Measurements from ENCODE around the gene NMT1.

The NMT1 gene

GRCh38 chr17:45060797-45061605 is at the start of gene NMT1:
NMT1 (plus strand) TSS chr17:45061317; CDS start chr17:45061330, 13 bp downstream.
- H3K27ac ChIP-seq, result peak within 1 kb of the TSS; percentile 86
- TF ChIP-seq CTCF (conservative IDR thresholded peaks at IDR 0.05), result no peak
- peak; percentile 95 for TF ChIP-seq ZFX (IDR thresholded peaks at IDR 0.05)

GRCh38 chr17:45011767-45012166 is 49.4 kb upstream of the NMT1 start:
- no peak overlapping the region for H3K27ac ChIP-seq
- TF ChIP-seq CTCF (conservative IDR thresholded peaks at IDR 0.05), result no peak
- TF ChIP-seq ZFX (IDR thresholded peaks at IDR 0.05), result no peak

GRCh38 chr17:45013021-45013997 is 47.8 kb upstream of the NMT1 start:
- TF ChIP-seq ZFX (IDR thresholded peaks at IDR 0.05) (no peak), CTCF (conservative IDR thresholded peaks at IDR 0.05) (no peak)
- H3K27ac ChIP-seq, result no peak overlapping the region

- TF ChIP-seq ZFX (IDR thresholded peaks at IDR 0.05) (no peak), CTCF (conservative IDR thresholded peaks at IDR 0.05) (no peak)
- no peak overlapping the region for H3K27ac ChIP-seq
Observed at GRCh38 chr17:45016237-45016636, 44.9 kb upstream of the NMT1 start.

- TF ChIP-seq CTCF (conservative IDR thresholded peaks at IDR 0.05), result no peak; the same call in 1 of the 2 replicates
- TF ChIP-seq ZFX (IDR thresholded peaks at IDR 0.05), result no peak
- H3K27ac ChIP-seq, result no peak overlapping the region
Observed at GRCh38 chr17:45016823-45017222, 44.3 kb upstream of the NMT1 start.

DNA sequence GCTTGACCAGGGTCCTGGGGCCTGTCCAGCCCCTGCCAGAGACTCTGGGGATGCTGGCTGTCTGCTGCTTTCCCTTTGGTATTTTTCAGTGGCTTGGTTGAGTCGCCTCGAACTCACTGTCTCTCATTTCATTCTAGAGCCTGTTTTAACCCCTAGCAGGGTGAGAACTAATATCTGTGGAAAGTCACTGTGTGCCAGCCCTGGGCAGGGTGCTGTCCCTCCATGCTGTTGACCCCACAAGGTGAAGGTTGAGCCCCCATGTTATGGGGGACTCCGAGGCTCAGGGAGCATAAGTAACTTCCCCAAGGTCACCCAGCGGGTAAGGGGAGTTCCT is 42.6 kb upstream of the NMT1 start:
- H3K27ac ChIP-seq, result peak overlapping the region; percentile 35; the same call in 1 of the 2 replicates

More for the DNA sequence above, 42.6 kb upstream of the NMT1 start:
- TF ChIP-seq ZFX (IDR thresholded peaks at IDR 0.05) (no peak), CTCF (conservative IDR thresholded peaks at IDR 0.05) (no peak)

Data from C4-2B (cell line).